NB4 (cell line): ENCODE measurements around the gene FAM107B.

ENCODE experiments used
- DNase-seq: peaks from one replicate; pipeline ENCODE4 v3.0.0; 2010; ENCODE audit warnings: low read depth
- H3K4me3 ChIP-seq: one replicate; pipeline ENCODE4 v1.5.1; 2011; ENCODE audit warnings: mild to moderate bottlenecking, low read depth, low read length, moderate library complexity
- CTCF ChIP-seq: IDR thresholded peaks from one replicate; pipeline ENCODE4 v1.5.1; 2012; ENCODE audit warnings: low read depth, low read length
- MAX ChIP-seq: IDR thresholded peaks from 2 replicates; pipeline ENCODE4 v1.6.1; 2011; ENCODE audit warnings: low read depth, low read length
- MYC ChIP-seq: IDR thresholded peaks from 2 replicates; pipeline ENCODE4 v1.6.1; 2011; ENCODE audit warnings: low read depth, low read length
- POLR2A ChIP-seq: IDR thresholded peaks from 2 replicates; pipeline ENCODE4 v1.6.1; 2011; ENCODE audit warnings: mild to moderate bottlenecking; ENCODE audit not compliant: insufficient read length; ENCODE audit errors: extremely low read depth

FAM107B gene

GRCh38 chr10:14653271-14654161 is 121.2 kb downstream of the FAM107B start:
- TF ChIP-seq MYC (0 out of 2 replicates have a peak, but pooled peaks have one; percentile 10), CTCF (no peak)
- no peak overlapping the region for H3K4me3 ChIP-seq
- peak; percentile 57 for DNase-seq

DNA sequence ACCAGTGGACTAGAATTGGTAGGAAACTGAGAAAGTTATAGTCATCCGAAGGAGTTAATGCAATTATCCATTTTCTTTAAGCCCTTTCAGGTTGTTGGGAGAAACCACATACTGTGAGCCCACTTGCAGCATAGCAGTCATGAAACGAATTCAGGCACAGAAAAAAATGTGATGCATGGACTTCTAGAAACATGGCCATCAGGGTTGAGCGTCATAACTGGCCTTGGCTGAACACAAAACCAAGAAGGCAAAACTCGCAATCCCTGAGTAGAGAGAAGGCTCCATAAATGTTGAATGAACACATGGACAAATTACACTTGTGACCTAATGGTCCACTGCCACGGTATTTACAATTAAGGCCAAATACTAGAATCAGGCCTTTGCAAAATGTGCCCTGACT is 121.9 kb downstream of the FAM107B start:
- no peak for DNase-seq
- no peak for TF ChIP-seq CTCF
- TF ChIP-seq MAX: no peak
- TF ChIP-seq MYC: no peak
- TF ChIP-seq POLR2A: no peak
- no peak overlapping the region for H3K4me3 ChIP-seq

- no peak overlapping the region for H3K4me3 ChIP-seq
- DNase-seq: no peak
- TF ChIP-seq POLR2A (no peak), CTCF (no peak), MAX (no peak), MYC (no peak)
Measured at GRCh38 chr10:14652067-14652466, 122.6 kb downstream of the FAM107B start.

- TF ChIP-seq MYC: no peak
- TF ChIP-seq POLR2A: no peak
- no peak for TF ChIP-seq MAX
- no peak for TF ChIP-seq CTCF
- H3K4me3 ChIP-seq: no peak overlapping the region
- DNase-seq: no peak
Measured at GRCh38 chr10:14649739-14650138, 125.0 kb downstream of the FAM107B start.

- no peak overlapping the region for H3K4me3 ChIP-seq
- DNase-seq: no peak
- no peak for TF ChIP-seq MAX
Measured at GRCh38 chr10:14648946-14649345, 125.8 kb downstream of the FAM107B start.

- peak overlapping the region; percentile 38 for H3K4me3 ChIP-seq
- DNase-seq: peak; percentile 90
- TF ChIP-seq CTCF: no peak
- 0 out of 2 replicates have a peak, but pooled peaks have one; percentile 36 for TF ChIP-seq MAX
Measured at GRCh38 chr10:14648005-14648765, 126.5 kb downstream of the FAM107B start.
